ENCODE data around the gene LIMD2.
A peak's percentile ranks its signal among the peaks of the same experiment; 100 is the strongest.

LIMD2 gene

GRCh38 chr17:63647065-63647725 is 52.7 kb downstream of the LIMD2 start:
- H3K9me3 ChIP-seq (ENCODE audit: insufficient read depth, low read depth, low read length): no peaks in the 10 kb centered on the region
- 0 out of 2 replicates have a peak overlapping the region, but pooled peaks have one; percentile 20 for H3K4me3 ChIP-seq (ENCODE audit: low read length)
- no peak overlapping the region for H3K27ac ChIP-seq (ENCODE audit: low read length)
- no peaks in the 10 kb centered on the region for H3K27me3 ChIP-seq (ENCODE audit: insufficient read depth, low read length)
- no peaks in the 10 kb centered on the region for H3K36me3 ChIP-seq (ENCODE audit: insufficient read depth, low read depth, low read length)
- H3K9ac ChIP-seq (ENCODE audit: low read depth, low read length): no peak overlapping the region
- H3K4me1 ChIP-seq (ENCODE audit: insufficient read depth, low read length): peaks cover 16% of the 10 kb centered on the region

- Histone ChIP-seq H3K27ac (ENCODE audit: low read length) (no peak overlapping the region), H3K9me3 (ENCODE audit: insufficient read depth, low read depth, low read length) (no peaks in the 10 kb centered on the region), H3K4me3 (ENCODE audit: low read length) (no peak overlapping the region), H3K36me3 (ENCODE audit: insufficient read depth, low read depth, low read length) (no peaks in the 10 kb centered on the region), H3K27me3 (ENCODE audit: insufficient read depth, low read length) (no peaks in the 10 kb centered on the region), H3K9ac (ENCODE audit: low read depth, low read length) (no peak overlapping the region), H3K4me1 (ENCODE audit: insufficient read depth, low read length) (peaks cover 16% of the 10 kb centered on the region)
Observed at GRCh38 chr17:63646488-63646806, 53.5 kb downstream of the LIMD2 start.

Data from iPS-20b (cell line).